Lower leg skin (tissue), 3 donors: ENCODE measurements around the gene BICD2.

Experiments
- CTCF ChIP-seq, 3 donors: fragments of 450-650 bp; IDR thresholded peaks; one replicate each; pipeline ENCODE4 v1.5.1; 2016; ENCODE audit warnings: antibody characterized with exemption in 3 of 3, mild to moderate bottlenecking in 3 of 3, moderate library complexity in 2 of 3
- POLR2A ChIP-seq, 2 donors: fragments of 450-650 bp; IDR thresholded peaks; one replicate each; pipeline ENCODE4 v1.6.1; 2016 to 2017; ENCODE audit warnings: antibody characterized with exemption in 2 of 2, mild to moderate bottlenecking in 1 of 2, moderate library complexity in 1 of 2

DNA sequence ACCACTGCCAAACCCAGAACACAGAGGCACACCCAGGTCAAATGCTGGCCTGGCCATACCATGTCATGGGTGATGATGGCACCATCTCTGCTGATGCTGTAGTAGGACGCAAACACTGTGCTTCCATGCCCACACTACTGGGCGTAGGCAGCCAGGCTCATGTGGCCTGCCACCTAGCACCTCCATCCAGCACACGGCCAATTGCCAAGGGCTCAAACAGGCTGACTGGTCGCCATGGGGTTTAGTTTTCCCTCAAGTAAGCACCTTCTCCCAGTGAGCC is 39.4 kb downstream of the BICD2 start:
- TF ChIP-seq CTCF (IDR thresholded peaks at IDR 0.05): no peak
- TF ChIP-seq POLR2A (IDR thresholded peaks at IDR 0.05): no peak
